Neural cell (in vitro differentiated cells): ENCODE results near the gene GPBAR1. TPM values are rescaled to one million over a fixed set of nuclear protein-coding genes. Genes with fewer than 3 reads are reported as not detected.

Source experiments
- H2AFZ ChIP-seq: fragments of 200-600, 300-800 bp; sonication (generic), shearing (Covaris generic); 2 replicates; pipeline ENCODE4 v1.6.0; 2014; ENCODE audit warnings: low read depth, mild to moderate bottlenecking, antibody characterized with exemption, low read length, moderate library complexity
- H3F3A ChIP-seq: fragments of 200-600 bp; shearing (Covaris generic); 2 replicates; pipeline ENCODE4 v1.6.1; 2016; ENCODE audit warnings: mild to moderate bottlenecking, moderate library complexity, mixed read lengths, antibody characterized with exemption, low read length; ENCODE audit not compliant: insufficient read depth, poor library complexity, severe bottlenecking
- H3K27ac ChIP-seq: fragments of 200-600, 300-800 bp; sonication (generic), shearing (Covaris generic); 2 replicates; pipeline ENCODE4 v1.5.1; 2014; ENCODE audit warnings: mild to moderate bottlenecking, low read length, moderate library complexity
- H3K27me3 ChIP-seq: fragments of 300-800, 200-600 bp; sonication (generic), shearing (Covaris generic); 2 replicates; pipeline ENCODE4 v1.6.0; 2014; ENCODE audit warnings: mild to moderate bottlenecking, low read depth, low read length, moderate library complexity; ENCODE audit not compliant: insufficient read depth
- H3K36me3 ChIP-seq: fragments of 300-800, 200-600 bp; sonication (generic), shearing (Covaris generic); 2 replicates; pipeline ENCODE4 v1.5.1; 2014; ENCODE audit warnings: mild to moderate bottlenecking, antibody characterized with exemption, low read length, moderate library complexity; ENCODE audit not compliant: insufficient read depth
- H3K4me2 ChIP-seq: fragments of 300-800, 200-600 bp; sonication (generic), shearing (Covaris generic); 2 replicates; pipeline ENCODE4 v1.6.0; 2014; ENCODE audit warnings: mild to moderate bottlenecking, low read length
- H3K4me3 ChIP-seq: fragments of 300-800, 200-600 bp; sonication (generic), shearing (Covaris generic); 2 replicates; pipeline ENCODE4 v1.5.1; 2014; ENCODE audit warnings: mild to moderate bottlenecking, low read length, moderate library complexity
- H3K79me2 ChIP-seq: fragments of 200-600 bp; shearing (Covaris generic); replicated peaks from 2 replicates; pipeline ENCODE4 v1.6.0; 2014; ENCODE audit warnings: mild to moderate bottlenecking, low read length, moderate library complexity; ENCODE audit not compliant: insufficient read depth
- H3K9ac ChIP-seq: fragments of 300-800, 200-600 bp; sonication (generic), shearing (Covaris generic); 2 replicates; pipeline ENCODE4 v1.6.1; 2016; ENCODE audit warnings: mild to moderate bottlenecking, low read length, mixed read lengths
- H3K9me2 ChIP-seq: fragments of 200-600 bp; shearing (Covaris generic); 2 replicates; pipeline ENCODE4 v1.6.1; 2016; ENCODE audit warnings: mild to moderate bottlenecking, low read length, mixed read lengths; ENCODE audit not compliant: insufficient read depth
- H3K9me3 ChIP-seq: fragments of 200-600, 300-800 bp; sonication (generic), shearing (Covaris generic); 2 replicates; pipeline ENCODE4 v1.6.1; 2016; ENCODE audit warnings: mild to moderate bottlenecking, mixed run types, low read length, moderate library complexity, mixed read lengths
- H4K20me1 ChIP-seq: fragments of 200-600 bp; shearing (Covaris generic); 2 replicates; pipeline ENCODE4 v1.6.1; 2016; ENCODE audit warnings: mild to moderate bottlenecking, mixed run types; ENCODE audit not compliant: insufficient read depth
- CTCF ChIP-seq: fragments of 450-650 bp; IDR thresholded peaks from 2 replicates; pipeline ENCODE4 v1.5.1; 2014; ENCODE audit warnings: antibody characterized with exemption, mild to moderate bottlenecking, moderate library complexity; ENCODE audit not compliant: poor library complexity, severe bottlenecking
- EP300 ChIP-seq: fragments of 450-650 bp; conservative IDR thresholded peaks from 2 replicates; pipeline ENCODE4 v1.6.1; 2014; ENCODE audit warnings: antibody characterized with exemption, mild to moderate bottlenecking, moderate library complexity; ENCODE audit not compliant: poor library complexity, severe bottlenecking
- EZH2 ChIP-seq: fragments of 200-600, 300-800 bp; shearing (Covaris generic), sonication (generic); IDR thresholded peaks from 2 replicates; pipeline ENCODE4 v1.6.1; 2014; ENCODE audit warnings: antibody characterized with exemption, low read length, borderline replicate concordance, mild to moderate bottlenecking; ENCODE audit not compliant: insufficient read depth, poor library complexity, severe bottlenecking
- MXI1 ChIP-seq: fragments of 450-650 bp; conservative IDR thresholded peaks from 2 replicates; pipeline ENCODE4 v1.6.1; 2014; ENCODE audit warnings: antibody characterized with exemption, mild to moderate bottlenecking; ENCODE audit not compliant: poor library complexity, severe bottlenecking
- POLR2AphosphoS5 ChIP-seq: IDR thresholded peaks from 2 replicates; pipeline ENCODE4 v1.6.1; 2012
- RAD21 ChIP-seq: fragments of 450-650 bp; conservative IDR thresholded peaks from 2 replicates; pipeline ENCODE4 v1.6.1; 2014; ENCODE audit warnings: antibody characterized with exemption, mild to moderate bottlenecking, moderate library complexity
- REST ChIP-seq: IDR thresholded peaks from 2 replicates; pipeline ENCODE4 v1.6.1; 2012; ENCODE audit warnings: borderline replicate concordance
- SMC3 ChIP-seq: fragments of 450-650 bp; conservative IDR thresholded peaks from 2 replicates; pipeline ENCODE4 v1.6.1; 2014; ENCODE audit warnings: antibody characterized with exemption, mild to moderate bottlenecking, moderate library complexity; ENCODE audit not compliant: poor library complexity
- TAF1 ChIP-seq: IDR thresholded peaks from 2 replicates; pipeline ENCODE4 v1.6.1; 2012; ENCODE audit warnings: low read depth
- polyA plus RNA-seq: library from polyadenylated mRNA; depleted of rRNA; stranded (reverse); fragments of >200 nt; gene quantifications from 2 replicates; pipeline ENCODE4 v1.2.3, GENCODE V29; 2014

GPBAR1 gene
- polyA plus RNA-seq, 1 donor from 2014 or later = not detected

GRCh38 chr2:218271487-218271797 is 10.6 kb downstream of the GPBAR1 start:
- no peak overlapping the region for H2AFZ ChIP-seq
- peaks cover 9% of the 10 kb centered on the region for H3K79me2 ChIP-seq
- no peak overlapping the region for H3K4me2 ChIP-seq
- H3K27ac ChIP-seq = no peak overlapping the region
- no peaks in the 10 kb centered on the region for H4K20me1 ChIP-seq
- H3K4me3 ChIP-seq = peak overlapping the region; percentile 78
- H3F3A ChIP-seq = no peaks in the 10 kb centered on the region
- no peaks in the 10 kb centered on the region for H3K36me3 ChIP-seq
- no peaks in the 10 kb centered on the region for H3K9me3 ChIP-seq
- no peaks in the 10 kb centered on the region for H3K27me3 ChIP-seq
- peak overlapping the region; percentile 70 for H3K9ac ChIP-seq
- TF ChIP-seq RAD21 (no peak), REST (no peak), MXI1 (no peak), TAF1 (no peak), CTCF (no peak), EZH2 (no peak), EP300 (no peak), POLR2AphosphoS5 (no peak), SMC3 (no peak)
- no peaks in the 10 kb centered on the region for H3K9me2 ChIP-seq

- Histone ChIP-seq H3F3A (no peaks in the 10 kb centered on the region), H3K4me3 (peak overlapping the region; percentile 78), H3K9me3 (no peaks in the 10 kb centered on the region), H3K27ac (no peak overlapping the region), H3K4me2 (no peak overlapping the region), H3K27me3 (no peaks in the 10 kb centered on the region), H4K20me1 (no peaks in the 10 kb centered on the region), H3K36me3 (no peaks in the 10 kb centered on the region), H3K9ac (no peak overlapping the region), H3K9me2 (no peaks in the 10 kb centered on the region), H2AFZ (no peak overlapping the region), H3K79me2 (peaks cover 9% of the 10 kb centered on the region)
- TF ChIP-seq TAF1 = no peak
- TF ChIP-seq MXI1 = no peak
- TF ChIP-seq CTCF = no peak
- no peak for TF ChIP-seq REST
- TF ChIP-seq POLR2AphosphoS5 = no peak
- TF ChIP-seq EZH2 = no peak
- no peak for TF ChIP-seq SMC3
Measured at GRCh38 chr2:218271865-218272530, 11.2 kb downstream of the GPBAR1 start.
